H1 (cell line): ENCODE results near the gene MNX1. TPM values are rescaled to one million over a fixed set of nuclear protein-coding genes. Genes with fewer than 3 reads are reported as not detected.

Experiments
- CTCF ChIA-PET: fragments of 300-600 bp; sonication (Branson Sonifier 250); formaldehyde crosslinking; loops from one replicate; lab custom pipeline; 2021; ENCODE audit not compliant: partially characterized antibody; lab: Charles Lee
- POLR2A ChIA-PET: fragments of 300-600 bp; sonication (Branson Sonifier 250); formaldehyde crosslinking; loops from one replicate; lab custom pipeline; 2021; ENCODE audit warnings: inconsistent platforms; ENCODE audit not compliant: partially characterized antibody; lab: Charles Lee
- DNase-seq, 2 experiments: peaks; one replicate each; pipeline versions ENCODE4 v3.0.0 to v3.0.0-alpha.2; 2010 to 2022; ENCODE audit warnings: low spot score in 2 of 2, low read depth in 1 of 2, mixed read lengths in 1 of 2
- FAIRE-seq: peaks from 2 replicates; lab custom pipeline; 2011; peaks lifted over from hg19 to GRCh38; lab: Jason Lieb, UNC
- H2AFZ ChIP-seq: 2 replicates; pipeline ENCODE4 v1.8.1; 2012; ENCODE audit warnings: low read length, inconsistent platforms
- H2AK5ac ChIP-seq: 2 replicates; pipeline ENCODE4 v1.6.1; 2013; ENCODE audit warnings: low read depth, low read length
- H2BK120ac ChIP-seq: replicated peaks from 2 replicates; pipeline ENCODE3; 2013; ENCODE audit warnings: low read depth, low read length, inconsistent platforms
- H2BK12ac ChIP-seq: 2 replicates; pipeline ENCODE4 v1.6.1; 2013; ENCODE audit warnings: low read depth, low read length
- H2BK15ac ChIP-seq: 2 replicates; pipeline ENCODE4 v1.6.1; 2013; ENCODE audit warnings: low read length
- H2BK20ac ChIP-seq: 2 replicates; pipeline ENCODE4 v1.6.1; 2013; ENCODE audit warnings: low read length
- H2BK5ac ChIP-seq: 2 replicates; pipeline ENCODE4 v1.6.1; 2013; ENCODE audit warnings: low read depth, low read length
- H3K14ac ChIP-seq: 2 replicates; pipeline ENCODE4 v1.6.1; 2013; ENCODE audit warnings: inconsistent platforms; ENCODE audit not compliant: insufficient read length
- H3K18ac ChIP-seq: 2 replicates; pipeline ENCODE4 v1.6.1; 2013; ENCODE audit warnings: low read length; ENCODE audit errors: extremely low read depth
- H3K23ac ChIP-seq: 2 replicates; pipeline ENCODE4 v1.6.1; 2013; ENCODE audit warnings: inconsistent platforms; ENCODE audit not compliant: insufficient read length
- H3K23me2 ChIP-seq: 2 replicates; pipeline ENCODE4 v1.6.1; 2013; ENCODE audit warnings: low read depth, low read length
- H3K27ac ChIP-seq: 2 replicates; pipeline ENCODE4 v1.6.1; 2011; ENCODE audit warnings: low read depth, low read length, inconsistent platforms
- H3K27me3 ChIP-seq, 4 experiments: replicated peaks in 1 of 4; 1 replicate in 1 of 4; 2 replicates in 3 of 4; pipeline versions ENCODE4 v1.6.1 to v1.8.1; 2011 to 2013; ENCODE audit warnings: low read length in 3 of 4, mild to moderate bottlenecking in 3 of 4, inconsistent platforms in 2 of 4, mixed read lengths in 2 of 4, moderate library complexity in 1 of 4; ENCODE audit not compliant: control insufficient read depth in 3 of 4, insufficient read depth in 3 of 4; ENCODE audit errors: extremely low read depth in 1 of 4
- H3K36me3 ChIP-seq, 4 experiments: 2 replicates each; pipeline versions ENCODE4 v1.6.1 to v1.8.1; 2011 to 2013; ENCODE audit warnings: mild to moderate bottlenecking in 4 of 4, low read length in 3 of 4, moderate library complexity in 2 of 4, control low read depth in 1 of 4, inconsistent platforms in 1 of 4; ENCODE audit not compliant: insufficient read depth in 4 of 4, control insufficient read depth in 2 of 4
- H3K4ac ChIP-seq: replicated peaks from 2 replicates; pipeline ENCODE3; 2013; ENCODE audit warnings: low read length, low read depth, mixed read lengths, inconsistent platforms; ENCODE audit not compliant: insufficient read length
- H3K4me1 ChIP-seq, 4 experiments: replicated peaks in 1 of 4; 1 replicate in 1 of 4; 2 replicates in 3 of 4; pipeline versions ENCODE4 v1.6.1 to v1.8.1; 2011 to 2013; ENCODE audit warnings: low read length in 3 of 4, inconsistent platforms in 2 of 4, mixed read lengths in 1 of 4; ENCODE audit not compliant: insufficient read depth in 4 of 4, control insufficient read depth in 3 of 4
- H3K4me2 ChIP-seq, 2 experiments: 2 replicates each; pipeline versions ENCODE4 v1.6.1 to v1.8.1; 2011 to 2013; ENCODE audit warnings: low read depth in 2 of 2, low read length in 2 of 2, control low read depth in 1 of 2, inconsistent platforms in 1 of 2, mild to moderate bottlenecking in 1 of 2; ENCODE audit not compliant: insufficient read depth in 1 of 2
- H3K4me3 ChIP-seq, 4 experiments: fragments of 200-600, 300-600 bp in 1 of 4; sonication (generic), shearing (Covaris generic), sonication (Bioruptor Twin) in 1 of 4; 2 replicates each; pipeline versions ENCODE4 v1.5.1 to v1.8.1; 2011 to 2016; ENCODE audit warnings: low read length in 4 of 4, low read depth in 3 of 4, control low read depth in 2 of 4, inconsistent platforms in 2 of 4, mild to moderate bottlenecking in 2 of 4, mixed read lengths in 1 of 4, moderate library complexity in 1 of 4; ENCODE audit not compliant: insufficient read depth in 2 of 4; ENCODE audit errors: extremely low read depth in 1 of 4
- H3K56ac ChIP-seq: replicated peaks from 2 replicates; pipeline ENCODE3; 2013; ENCODE audit warnings: low read depth, mild to moderate bottlenecking, mixed read lengths, low read length, inconsistent platforms; ENCODE audit not compliant: insufficient read length
- H3K79me1 ChIP-seq: 2 replicates; pipeline ENCODE4 v1.6.1; 2013; ENCODE audit warnings: low read depth, low read length, control low read depth
- H3K79me2 ChIP-seq, 2 experiments: 2 replicates each; pipeline versions ENCODE4 v1.6.1 to v1.8.1; 2012 to 2013; ENCODE audit warnings: low read length in 2 of 2, mild to moderate bottlenecking in 2 of 2, inconsistent platforms in 1 of 2; ENCODE audit not compliant: insufficient read depth in 2 of 2, control insufficient read depth in 1 of 2
- H3K9ac ChIP-seq, 4 experiments: replicated peaks in 1 of 4; 1 replicate in 1 of 4; 2 replicates in 3 of 4; pipeline versions ENCODE4 v1.6.1 to v1.8.1; 2011 to 2013; ENCODE audit warnings: low read depth in 3 of 4, low read length in 3 of 4, control low read depth in 2 of 4, mild to moderate bottlenecking in 2 of 4, moderate library complexity in 2 of 4, inconsistent platforms in 1 of 4; ENCODE audit errors: extremely low read depth in 1 of 4
- H3K9me3 ChIP-seq, 2 experiments: 2 replicates each; pipeline versions ENCODE4 v1.6.1 to v1.8.1; 2012 to 2013; ENCODE audit warnings: mild to moderate bottlenecking in 2 of 2, moderate library complexity in 2 of 2, control low read depth in 1 of 2, inconsistent platforms in 1 of 2, low read depth in 1 of 2, low read length in 1 of 2, mixed read lengths in 1 of 2; ENCODE audit not compliant: insufficient read depth in 2 of 2
- H4K20me1 ChIP-seq, 2 experiments: replicated peaks in 1 of 2; 2 replicates each; pipeline versions ENCODE3 to v1.8.1; 2011 to 2013; ENCODE audit warnings: inconsistent platforms in 2 of 2, low read length in 2 of 2, mild to moderate bottlenecking in 1 of 2; ENCODE audit not compliant: insufficient read depth in 2 of 2, control insufficient read depth in 1 of 2
- H4K5ac ChIP-seq: 2 replicates; pipeline ENCODE4 v1.6.1; 2013; ENCODE audit warnings: low read length, low read depth, mixed read lengths, inconsistent platforms; ENCODE audit not compliant: insufficient read length
- H4K8ac ChIP-seq: 2 replicates; pipeline ENCODE4 v1.8.0; 2013; ENCODE audit warnings: mild to moderate bottlenecking, moderate library complexity, low read length, inconsistent platforms; ENCODE audit not compliant: insufficient read depth; ENCODE audit errors: extremely low read depth
- H4K91ac ChIP-seq: replicated peaks from 2 replicates; pipeline ENCODE3; 2013; ENCODE audit warnings: low read length, mixed read lengths, inconsistent platforms; ENCODE audit not compliant: insufficient read length
- CBX8 ChIP-seq: fragments of 300-800, 300-1000 bp; sonication (generic); IDR thresholded peaks from 2 replicates; pipeline ENCODE4 v1.7.1; 2016; ENCODE audit warnings: low read depth, low read length, borderline replicate concordance
- PHF8 ChIP-seq: fragments of 200-600 bp; sonication (generic); conservative IDR thresholded peaks from 2 replicates; pipeline ENCODE4 v1.7.1; 2012; ENCODE audit warnings: low read depth, mild to moderate bottlenecking, inconsistent platforms, low read length, moderate library complexity
- RNF2 ChIP-seq: fragments of 200-900, 300-1000 bp; sonication (generic); IDR thresholded peaks from 2 replicates; pipeline ENCODE4 v1.7.1; 2016; ENCODE audit warnings: borderline replicate concordance, low read depth, mild to moderate bottlenecking, antibody characterized with exemption, low read length; ENCODE audit not compliant: poor library complexity, severe bottlenecking; ENCODE audit errors: missing control alignments
- WGBS, 2 experiments: shearing (Covaris generic) in 1 of 2; methylation state at CpG; one replicate each; pipeline versions ENCODE4 v1.1.6 to v1.1.7; 2013 to 2015; ENCODE audit warnings: low lambda C conversion rate in 2 of 2, mixed read lengths in 2 of 2, inconsistent platforms in 1 of 2, low coverage in 1 of 2, missing lambda C conversion rate in 1 of 2; ENCODE audit not compliant: insufficient replicate concordance in 2 of 2, insufficient coverage in 1 of 2, insufficient read length in 1 of 2; ENCODE audit errors: extremely low coverage in 1 of 2, missing lambda C conversion rate in 1 of 2; 5-methylcytosine and 5-hydroxymethylcytosine counted together
- polyA plus RNA-seq, 7 experiments: library from polyadenylated mRNA; depleted of rRNA in 3 of 7; stranded (reverse) in 5 of 7; unstranded in 2 of 7; fragments of >200 nt in 5 of 7; fragments of 200-250 nt in 2 of 7; gene quantifications; 1 replicate in 5 of 7; 2 replicates in 1 of 7; 4 replicates in 1 of 7; pipeline versions ENCODE4 v1.2.1 to v1.2.3, GENCODE V29; 2011 to 2013; ENCODE audit warnings: missing spikeins in 2 of 7, mixed read lengths in 2 of 7
- total RNA-seq: library from RNA; stranded (reverse); fragmentation: NEBNext Ultra II Directional; extraction: Animal tissue kit (Norgen Biotek cat#: 25700); gene quantifications from 2 replicates; pipeline ENCODE4 v1.2.1, GENCODE V29; 2021

Gene MNX1
- total and polyA plus RNA-seq, 2 of the 8 experiments (the other 6 are each of a cell fraction or from before 2014, with no cell fraction given), result 0.39 TPM; not detected in 1

GRCh38 chr7:157017149-157017548, 6.7 kb upstream of the MNX1 start:
- no peak overlapping the region for H3K56ac ChIP-seq
- 13% methylated on average over 10 of the region's 11 CpGs; no CpG with 5 or more reads in 1 of the 2 experiments for WGBS, 2 experiments
- CTCF ChIA-PET, result interaction anchor here (1.6 to 2.0 kb wide), 2 partner anchors 13 to 256 kb away, joined by 4 to 8 read pairs; no protein-coding TSS in a partner anchor
- no peak overlapping the region for H2BK120ac ChIP-seq
- no peak overlapping the region for H3K14ac ChIP-seq
- peak overlapping the region; percentile 93; the same call in 1 of the 2 replicates for H2AK5ac ChIP-seq
- peaks cover 14 to 57% (median 32%) of the 10 kb centered on the region in 4 experiments for H3K4me1 ChIP-seq
- H3K27ac ChIP-seq, result no peak overlapping the region
- FAIRE-seq (no peak), DNase-seq (peak in 1 of 2 experiments; percentile 60)
- no peak overlapping the region for H3K9ac ChIP-seq
- peaks cover 0 to 5% (median 0%) of the 10 kb centered on the region in 4 experiments; a peak in 1 of 8 replicates for H3K36me3 ChIP-seq
- no peak overlapping the region for H2BK5ac ChIP-seq
- H4K91ac ChIP-seq, result no peak overlapping the region
- no peak overlapping the region for H3K23ac ChIP-seq
- H3K79me1 ChIP-seq, result no peaks in the 10 kb centered on the region
- no peak overlapping the region for H2BK15ac ChIP-seq
- H3K23me2 ChIP-seq, result peaks cover 4% of the 10 kb centered on the region; the same call in 1 of the 2 replicates
- H3K79me2 ChIP-seq, result no peaks in the 10 kb centered on the region
- peak overlapping the region; percentile 63; the same call in 1 of the 2 replicates for H2BK12ac ChIP-seq
- H2BK20ac ChIP-seq, result no peak overlapping the region; the same call in 1 of the 2 replicates
- no peak overlapping the region for H3K4ac ChIP-seq
- H3K9me3 ChIP-seq, result no peaks in the 10 kb centered on the region
- no peak overlapping the region for H4K8ac ChIP-seq
- POLR2A ChIA-PET, result interaction anchor here (0.6 to 4.0 kb wide), 4 partner anchors 10 to 122 kb away, joined by 3 to 19 read pairs (median 3); partner anchors contain the start of gene UBE3C
- peak overlapping the region in 1 of 4 experiments; percentile 44; a peak in 1 of 8 replicates for H3K4me3 ChIP-seq
- peak overlapping the region; percentile 38; the same call in 1 of the 2 replicates for H3K18ac ChIP-seq
- H2AFZ ChIP-seq, result no peak overlapping the region
- TF ChIP-seq PHF8, result no peak
- 0 out of 2 replicates have a peak, but pooled peaks have one; percentile 11 for TF ChIP-seq CBX8
- peak; percentile 3 for TF ChIP-seq RNF2
- TF ChIP-seq, all 59 proteins: peak for 2
- peaks cover 92 to 100% (median 98%) of the 10 kb centered on the region in 4 experiments for H3K27me3 ChIP-seq
- H4K20me1 ChIP-seq, result peaks cover 7 to 30% of the 10 kb centered on the region in 2 experiments
- no peak overlapping the region for H4K5ac ChIP-seq
- H3K4me2 ChIP-seq, result peak overlapping the region; percentile 11 to 18; a peak in 2 of 4 replicates
